M059J (cell line): ENCODE data around the gene ZBTB33. TPM values are rescaled to one million over a fixed set of nuclear protein-coding genes. Genes with fewer than 3 reads are reported as not detected.
A peak's percentile ranks its signal among the peaks of the same experiment; 100 is the strongest.

Experiments used
- DNase-seq: peaks from one replicate; pipeline ENCODE4 v3.0.0-alpha.2; 2012; ENCODE audit warnings: low read depth
- total RNA-seq: library from RNA; depleted of rRNA; stranded (reverse); fragments of >200 nt; shearing (Covaris generic); gene quantifications from 2 replicates; pipeline ENCODE4 v1.2.3, GENCODE V29; 2014

ZBTB33 gene
- total RNA-seq, 1 experiment from 2014 or later = 43.5 TPM

DNA sequence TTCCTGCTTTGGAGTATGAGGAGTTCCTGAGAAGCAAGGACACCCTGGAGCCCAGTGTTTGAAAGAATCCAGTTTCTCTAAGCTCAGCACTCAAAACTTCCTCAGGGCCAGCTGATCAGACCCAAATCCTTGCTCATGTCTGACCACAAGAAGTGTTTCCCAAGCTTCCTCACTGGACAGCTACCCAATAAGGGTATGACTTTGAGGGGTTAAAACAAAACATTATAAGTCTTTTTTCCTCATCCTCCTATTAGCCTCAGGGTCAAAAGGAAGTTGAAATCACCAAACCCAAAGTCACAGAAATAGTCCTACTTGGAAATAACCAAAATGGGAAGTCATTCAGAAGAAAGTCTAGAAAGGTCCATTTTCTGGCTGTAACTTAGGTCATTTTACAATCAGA, 13.7 kb downstream of the ZBTB33 start:
- peak; percentile 12 for DNase-seq

DNA sequence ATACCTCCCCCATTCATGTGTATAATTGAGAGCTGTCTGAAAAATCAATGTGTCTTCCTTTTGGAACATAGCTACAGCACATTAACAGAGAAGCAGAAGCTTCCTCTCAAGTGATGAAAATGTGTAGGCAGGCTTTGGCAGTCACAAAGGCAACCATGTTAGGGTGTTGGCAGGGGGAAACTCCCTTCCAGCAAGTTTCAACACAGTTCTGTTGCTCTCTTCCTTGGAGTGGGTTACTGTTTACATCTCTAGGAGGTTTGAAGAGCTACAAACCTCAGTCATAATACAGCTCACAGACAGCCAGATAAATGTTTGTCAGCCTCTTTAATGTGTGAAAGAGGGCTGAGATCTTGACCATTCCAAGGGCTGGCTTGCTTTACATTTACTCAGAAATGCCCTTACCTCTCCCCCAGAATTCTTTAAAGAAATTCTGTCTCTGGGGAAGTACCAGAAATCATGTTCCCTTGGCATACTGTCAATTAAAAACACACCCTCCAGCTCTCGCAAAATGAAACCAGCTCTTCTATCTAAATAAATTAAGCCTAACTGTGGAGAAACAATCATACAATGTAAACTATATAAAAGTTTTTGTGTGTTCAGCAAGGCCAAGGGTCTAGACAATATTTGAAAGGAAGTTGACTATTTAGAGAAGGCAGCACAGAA, 18.9 kb downstream of the ZBTB33 start:
- no peak for DNase-seq

DNA sequence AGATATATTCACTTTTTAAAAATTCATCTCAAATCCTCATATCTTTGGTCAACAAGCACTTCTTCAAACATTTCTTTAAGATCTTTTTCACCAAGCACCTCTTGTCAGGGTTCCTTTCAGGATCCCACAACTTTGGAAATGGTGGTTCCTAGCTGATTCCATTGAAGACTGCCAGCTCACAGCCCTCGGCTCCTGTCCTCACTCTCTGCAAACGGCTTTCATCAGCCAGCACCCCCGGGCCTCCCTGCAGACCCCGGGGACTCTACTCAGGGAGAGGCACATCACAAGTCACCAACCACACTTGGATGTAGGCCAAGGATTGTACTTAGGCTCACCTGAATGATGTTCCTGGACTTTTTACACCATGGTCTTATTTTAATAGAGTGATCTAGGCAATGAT, 20.0 kb downstream of the ZBTB33 start:
- no peak for DNase-seq

DNA sequence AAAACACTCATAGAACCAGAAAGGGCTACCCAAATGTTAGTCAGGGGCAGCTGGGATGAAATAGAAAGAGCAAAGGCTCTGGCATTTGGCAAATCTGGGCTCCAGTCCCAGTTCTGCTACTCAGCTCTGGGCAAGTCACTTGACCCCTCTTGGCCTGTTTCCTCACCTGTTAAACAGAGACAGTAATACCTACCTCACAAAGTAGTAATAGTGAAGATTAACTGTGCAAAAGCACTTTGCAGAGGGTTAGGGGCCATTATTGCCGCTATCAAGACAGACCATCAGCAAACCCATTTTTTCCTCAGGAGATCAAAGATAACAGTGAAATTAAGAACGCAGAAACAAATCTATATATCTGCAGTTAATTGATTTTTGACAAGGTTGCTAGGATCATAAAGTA, 20.6 kb downstream of the ZBTB33 start:
- no peak for DNase-seq

DNA sequence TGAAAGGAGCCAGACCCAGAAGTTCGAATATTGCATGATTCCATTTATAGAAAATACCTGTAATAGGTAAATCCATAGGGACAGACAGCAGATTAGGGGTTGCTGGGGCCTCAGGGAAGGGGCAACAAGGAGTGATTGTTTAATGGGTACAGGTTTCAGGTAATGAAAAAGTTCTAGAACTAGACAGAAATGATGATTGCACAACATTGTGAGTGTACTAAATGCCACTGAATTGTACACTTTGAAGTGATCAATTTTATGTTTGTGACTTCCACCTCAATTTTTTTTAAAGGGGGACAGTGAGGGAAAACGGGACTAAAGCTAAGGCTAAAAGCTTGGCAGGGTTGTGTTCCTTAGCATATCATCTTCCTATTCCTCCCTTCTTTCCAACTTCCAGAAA, 23.5 kb downstream of the ZBTB33 start:
- DNase-seq = no peak

DNA sequence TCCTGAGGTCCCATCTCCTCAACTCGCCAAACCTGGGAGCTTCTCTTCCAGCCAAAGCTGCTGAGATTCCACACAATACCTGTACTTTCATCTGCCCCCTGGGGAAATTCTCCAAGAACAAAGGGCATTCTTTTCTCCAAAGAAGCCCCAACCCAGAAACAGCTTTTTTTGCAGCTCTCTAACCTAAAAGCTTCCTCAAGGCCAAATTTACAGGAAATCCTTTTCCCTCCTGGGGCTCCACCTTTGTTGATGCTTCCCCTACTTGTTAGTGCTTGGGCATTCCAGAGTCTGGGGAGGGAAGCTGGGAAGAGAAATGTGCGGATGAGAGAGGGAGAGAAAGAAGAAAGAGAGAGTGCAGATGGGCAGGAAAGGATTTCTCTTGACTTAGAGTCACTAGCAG, 24.3 kb downstream of the ZBTB33 start:
- no peak for DNase-seq

DNA sequence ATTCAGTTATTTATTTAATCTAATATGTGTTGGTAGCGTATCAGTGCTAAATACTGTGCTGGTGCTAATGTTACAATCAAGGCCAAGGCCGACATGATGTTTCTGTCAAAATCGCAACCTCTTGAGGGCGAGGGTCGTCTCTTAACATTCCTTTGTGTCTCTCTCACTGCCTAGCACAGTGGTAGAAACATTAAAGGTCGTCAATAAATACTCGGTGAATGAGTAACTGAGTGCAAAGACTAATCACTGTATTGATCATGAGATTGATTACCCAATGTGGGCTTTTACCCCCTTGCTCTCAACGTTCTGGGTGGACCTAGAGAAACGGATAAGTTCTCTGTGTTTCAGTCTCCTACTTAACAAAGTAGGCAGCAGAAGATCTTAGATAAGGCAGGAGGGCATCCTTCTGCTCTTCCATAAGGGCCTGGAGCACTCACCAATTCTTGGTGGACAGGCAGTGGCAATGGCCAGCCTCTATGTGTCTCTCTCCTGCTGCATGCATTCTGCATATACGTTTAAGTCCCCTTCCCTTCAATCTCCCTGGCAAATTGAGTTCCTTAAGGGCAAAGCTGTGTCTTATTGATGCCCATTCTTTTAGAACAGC, 30.5 kb downstream of the ZBTB33 start:
- DNase-seq = no peak

DNA sequence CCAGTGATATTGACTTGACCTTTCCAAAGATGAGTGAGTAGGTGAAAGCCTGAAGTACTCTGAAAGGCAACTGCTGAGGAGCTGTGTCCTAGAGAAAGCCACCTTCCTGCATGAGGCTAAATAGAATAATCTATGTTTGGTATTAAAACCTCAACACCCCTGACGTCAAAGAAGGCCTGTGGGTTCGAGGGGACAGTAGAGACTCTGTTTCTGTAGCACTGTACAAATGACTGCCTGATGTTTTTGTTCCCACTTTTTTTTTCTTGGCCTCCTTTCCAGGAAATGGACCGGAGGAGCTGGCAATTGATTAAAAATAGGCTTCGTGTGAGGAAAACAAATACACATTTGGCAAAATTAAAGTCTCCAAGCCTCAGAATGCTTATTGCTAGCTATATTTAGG, 31.1 kb downstream of the ZBTB33 start:
- DNase-seq = no peak

DNA sequence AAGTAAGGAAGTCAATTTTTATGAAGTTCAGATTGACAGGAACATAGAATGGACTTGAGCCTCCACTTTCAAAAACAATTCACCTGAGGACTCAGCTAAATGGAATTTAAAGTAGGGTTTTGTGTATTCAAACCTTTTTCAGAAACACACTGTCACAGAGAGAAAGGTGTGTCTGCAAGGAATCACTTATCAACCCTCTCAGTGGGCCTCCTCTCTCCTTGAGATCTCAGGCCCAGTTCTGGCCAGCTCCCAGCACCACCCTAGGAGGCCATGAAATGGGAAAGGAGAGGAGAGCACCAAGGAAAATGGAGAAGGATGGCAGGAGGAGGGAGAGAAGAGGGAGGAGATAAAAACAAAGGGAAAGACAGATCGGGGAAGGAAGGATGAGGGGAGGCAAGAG, 32.1 kb downstream of the ZBTB33 start:
- DNase-seq = no peak

DNA sequence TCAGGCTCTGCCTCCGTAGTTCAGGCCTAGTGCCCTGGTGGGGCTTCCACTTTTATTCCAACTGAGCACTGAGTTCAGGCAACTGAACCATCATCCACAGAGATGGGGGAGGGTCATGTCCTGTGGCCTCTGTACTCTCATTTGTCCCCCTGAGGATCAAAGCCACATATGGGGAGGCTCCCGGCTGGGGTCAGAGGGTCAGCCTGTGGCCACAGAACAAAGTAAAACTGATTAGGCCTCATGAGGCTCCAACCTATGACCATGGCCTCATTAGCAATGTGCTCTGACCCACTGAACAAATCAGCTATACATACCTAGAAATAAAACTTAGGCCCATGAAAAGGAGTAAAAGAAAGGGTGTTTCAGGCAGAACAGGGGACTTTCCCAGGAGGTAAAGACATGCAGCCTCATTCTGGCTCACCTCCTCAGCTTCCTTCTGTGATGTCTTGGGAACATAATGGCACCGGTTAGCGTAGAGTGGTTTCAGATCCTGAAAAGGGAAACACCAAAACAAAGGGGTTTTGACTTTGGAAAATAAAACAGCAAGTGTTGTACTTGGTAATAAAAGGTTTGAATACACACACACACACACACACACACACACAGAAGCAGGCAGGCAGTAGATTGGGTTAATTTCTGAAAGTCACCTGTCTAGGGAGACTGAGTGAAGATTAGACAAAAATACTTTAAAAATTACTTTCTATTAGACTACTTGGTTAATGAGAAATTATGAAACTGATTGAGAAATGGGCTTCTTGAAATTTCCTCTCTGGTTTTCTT, 36.3 kb downstream of the ZBTB33 start:
- no peak for DNase-seq

DNA sequence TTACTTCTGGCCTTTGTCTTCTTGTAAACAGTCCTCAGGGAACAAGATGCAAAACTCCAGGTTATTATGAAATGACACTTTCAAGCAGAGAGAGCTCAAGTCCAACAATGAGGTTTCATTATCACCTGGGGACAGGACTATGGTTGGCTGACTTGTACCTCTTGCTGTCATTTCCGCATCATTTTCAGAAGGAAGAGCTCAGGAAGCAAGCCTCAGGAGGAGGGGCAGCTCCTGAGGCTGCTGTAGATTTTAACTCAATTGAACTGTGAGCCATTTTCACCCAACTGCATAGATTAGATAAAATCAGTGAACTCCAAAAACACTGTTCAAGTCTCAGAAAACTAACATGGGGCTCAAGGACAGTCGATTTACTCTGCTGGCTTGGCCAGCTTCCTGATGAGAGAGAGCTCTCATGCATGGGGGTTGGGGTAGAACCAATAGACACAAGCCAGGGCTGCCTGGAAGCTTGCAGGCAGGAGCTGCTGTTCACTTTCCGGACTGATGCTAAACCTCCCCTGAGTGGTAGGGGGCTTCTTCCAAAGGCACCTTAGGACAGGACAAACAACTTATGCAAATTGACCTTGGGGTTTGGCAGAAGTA, 37.0 kb downstream of the ZBTB33 start:
- no peak for DNase-seq

DNA sequence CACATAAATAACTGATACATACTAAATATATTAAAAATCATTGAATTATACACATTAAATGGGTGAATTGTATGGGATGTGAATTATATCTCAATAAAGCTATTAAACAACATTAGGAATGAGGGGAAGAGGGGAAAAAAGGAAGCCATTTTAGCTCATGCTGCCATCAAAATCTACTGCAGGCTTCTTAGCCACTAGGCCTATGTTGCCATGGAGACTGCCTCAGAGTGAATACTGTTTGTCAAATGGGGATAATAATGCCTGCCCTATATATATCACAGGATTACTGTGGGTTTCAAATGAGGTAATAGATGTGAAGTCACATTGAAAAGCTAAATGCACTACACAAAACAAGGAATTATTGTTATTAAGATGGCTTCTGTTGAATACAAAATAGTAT, 39.5 kb downstream of the ZBTB33 start:
- DNase-seq = no peak

DNA sequence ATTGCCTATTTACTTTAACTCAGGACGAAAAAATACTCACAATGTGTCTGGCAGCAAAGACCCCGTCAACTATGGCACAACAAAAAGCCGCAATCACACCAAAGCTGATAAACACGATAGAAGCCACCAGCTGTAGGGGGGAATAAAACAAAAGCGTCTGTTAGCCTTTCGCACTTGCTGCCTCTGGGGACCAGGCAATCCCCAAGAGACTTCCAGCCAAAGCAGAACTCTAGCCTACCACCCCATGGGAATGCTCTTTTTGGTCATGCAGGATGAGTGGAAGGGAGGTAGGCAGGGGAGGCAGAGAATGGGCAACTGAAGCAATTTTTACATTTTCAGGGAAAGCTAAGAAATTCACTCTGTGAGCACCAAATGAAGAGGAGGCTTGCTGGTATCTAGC, 40.6 kb downstream of the ZBTB33 start:
- no peak for DNase-seq

DNA sequence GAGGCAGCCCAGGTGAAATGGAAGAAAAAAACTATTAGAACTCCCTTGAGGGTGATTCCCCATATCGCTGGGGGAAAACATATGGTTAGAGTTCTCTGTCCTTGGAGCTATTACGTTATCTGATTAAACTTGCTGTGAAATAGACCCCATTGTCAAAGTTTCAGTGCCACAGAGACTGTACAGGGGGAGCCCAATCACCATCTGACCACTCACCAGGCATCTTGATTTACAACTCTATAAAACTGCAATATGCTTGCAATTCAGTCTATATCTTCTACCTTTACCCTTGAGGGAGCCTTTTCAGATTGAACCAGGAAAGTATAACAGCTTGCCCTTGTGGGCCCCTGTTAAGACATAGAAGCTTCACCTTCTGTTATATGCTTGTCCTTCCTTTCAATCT, 42.4 kb downstream of the ZBTB33 start:
- DNase-seq = no peak

DNA sequence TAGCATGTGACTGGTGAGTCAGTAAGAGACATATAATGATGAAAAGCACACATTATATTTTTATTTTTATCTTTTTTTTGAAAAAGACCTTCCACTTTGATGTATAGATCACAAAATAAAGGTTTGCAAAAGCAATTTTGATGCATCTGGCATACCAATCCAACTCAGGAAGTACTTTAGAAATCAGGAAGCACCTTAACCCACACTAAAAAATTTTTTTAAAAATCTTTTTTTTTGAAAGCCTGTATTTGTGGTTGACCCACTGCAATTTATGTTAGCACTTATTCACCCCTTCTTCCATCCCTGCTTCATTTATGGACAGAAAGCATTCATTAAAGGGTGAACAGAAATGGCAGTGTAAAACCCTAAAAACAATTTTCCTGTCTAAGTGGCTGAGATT, 44.0 kb downstream of the ZBTB33 start:
- no peak for DNase-seq

DNA sequence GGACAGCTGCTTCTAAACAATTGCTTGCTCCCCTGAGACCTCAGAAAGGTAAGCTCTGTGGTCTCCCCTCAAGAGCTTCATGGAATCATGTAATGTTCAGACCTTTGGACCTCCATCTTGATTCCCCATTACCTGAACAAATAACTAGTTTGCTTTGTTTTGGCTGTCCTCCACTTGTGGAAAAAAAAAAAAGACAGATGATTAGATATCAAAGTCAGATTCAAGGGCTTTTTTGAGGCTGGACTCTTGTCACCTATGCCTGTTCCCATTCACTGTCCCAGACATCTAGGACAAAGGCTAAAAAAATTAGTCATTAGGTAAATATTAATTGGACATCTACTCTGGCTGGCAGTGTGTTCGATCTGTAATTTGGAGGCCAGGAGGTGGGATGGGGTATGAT, 47.3 kb downstream of the ZBTB33 start:
- DNase-seq = no peak

DNA sequence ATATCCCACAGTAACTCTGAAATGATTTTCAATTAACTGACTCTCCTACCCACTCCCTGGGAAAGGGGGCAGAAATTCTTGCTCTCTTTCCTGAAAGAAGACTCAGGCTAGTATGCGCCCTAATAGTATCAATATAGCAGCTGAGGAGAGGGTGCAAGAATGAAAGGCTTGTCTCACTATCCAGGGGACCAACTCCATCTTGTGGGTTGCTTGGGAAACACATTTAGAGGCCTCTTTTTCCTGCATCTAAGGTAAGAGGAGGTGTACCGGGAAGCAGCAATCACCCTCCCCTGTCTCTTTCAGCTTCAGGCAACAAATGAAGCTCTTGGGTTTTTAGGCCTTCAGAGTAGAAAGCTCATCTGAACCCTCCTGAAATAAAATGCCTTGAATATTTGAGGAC, 49.3 kb downstream of the ZBTB33 start:
- peak; percentile 42 for DNase-seq

DNA sequence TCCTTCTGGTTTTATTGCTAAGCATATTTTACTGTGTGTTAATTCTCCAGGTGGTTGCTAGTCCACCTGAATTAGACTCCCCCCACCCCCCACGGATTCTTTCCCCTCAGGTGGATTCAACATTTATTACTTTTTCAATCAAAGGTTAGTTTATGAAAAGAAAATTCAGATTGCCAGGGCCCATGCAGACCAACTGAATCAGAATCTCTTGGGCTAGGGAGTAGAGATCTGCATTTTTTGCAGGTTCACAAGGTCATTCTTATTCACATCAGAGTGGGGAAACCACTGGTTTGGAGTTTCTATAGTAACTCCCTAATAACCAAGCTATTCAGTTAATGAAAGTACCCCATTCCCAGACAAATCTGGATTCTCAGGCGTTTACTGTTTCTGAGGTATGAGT, 50.9 kb downstream of the ZBTB33 start:
- peak; percentile 14 for DNase-seq

DNA sequence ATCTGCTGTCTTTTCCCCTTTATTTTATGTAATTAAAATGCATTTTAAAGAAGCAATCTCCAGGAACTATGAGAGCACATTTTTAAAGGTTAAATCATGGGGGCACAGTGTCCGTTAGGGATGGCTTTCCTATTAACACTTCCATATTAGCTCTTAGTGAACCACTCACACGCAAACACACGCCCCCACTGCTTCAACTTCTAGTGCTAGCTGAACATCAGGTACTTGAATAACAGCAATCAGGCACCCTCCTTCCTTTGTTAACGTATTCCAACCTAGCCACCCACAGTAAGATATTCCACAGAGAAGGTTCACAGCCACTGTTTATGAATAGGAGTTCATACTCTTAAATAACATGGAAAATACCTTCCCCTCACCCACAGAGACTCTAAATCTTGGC, 51.3 kb downstream of the ZBTB33 start:
- no peak for DNase-seq

DNA sequence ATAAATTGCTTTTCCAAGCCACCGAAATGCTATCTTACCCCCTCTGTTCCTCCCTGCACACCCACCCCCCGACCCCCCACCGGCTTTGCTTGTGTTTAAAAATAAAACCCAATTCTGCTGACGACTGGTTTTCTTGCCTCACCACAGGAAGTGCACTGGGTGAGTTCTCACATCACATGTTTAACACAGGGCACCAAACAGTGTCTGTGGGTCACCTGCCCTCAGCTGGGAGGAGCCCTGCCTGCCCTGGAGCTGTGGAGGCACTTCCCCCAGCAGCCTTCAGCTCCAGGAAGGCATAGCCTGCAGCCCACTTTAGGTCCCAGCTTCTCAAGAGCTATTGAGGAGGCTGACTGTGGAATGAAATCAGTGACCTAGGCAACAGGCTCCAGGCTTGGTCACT, 51.8 kb downstream of the ZBTB33 start:
- peak; percentile 73 for DNase-seq

DNA sequence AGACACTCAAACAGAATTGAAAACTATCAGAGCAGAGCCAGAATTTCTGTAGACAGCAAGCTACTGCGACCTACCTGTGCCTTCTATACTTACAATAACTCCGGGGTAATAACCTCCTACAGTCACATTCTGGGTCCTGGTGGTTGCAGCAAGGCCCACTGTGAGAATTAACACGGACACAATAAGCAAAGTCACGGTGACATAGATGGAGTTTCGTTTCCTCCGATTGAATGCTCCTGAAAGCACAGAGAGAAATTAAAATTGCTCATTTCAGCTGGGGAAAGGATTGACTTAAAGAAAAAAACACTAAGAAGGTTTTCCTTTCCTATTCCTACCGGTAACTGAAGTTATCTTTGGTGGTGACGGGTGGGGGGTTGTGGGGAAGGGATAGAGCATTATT, 53.6 kb downstream of the ZBTB33 start:
- DNase-seq = no peak

DNA sequence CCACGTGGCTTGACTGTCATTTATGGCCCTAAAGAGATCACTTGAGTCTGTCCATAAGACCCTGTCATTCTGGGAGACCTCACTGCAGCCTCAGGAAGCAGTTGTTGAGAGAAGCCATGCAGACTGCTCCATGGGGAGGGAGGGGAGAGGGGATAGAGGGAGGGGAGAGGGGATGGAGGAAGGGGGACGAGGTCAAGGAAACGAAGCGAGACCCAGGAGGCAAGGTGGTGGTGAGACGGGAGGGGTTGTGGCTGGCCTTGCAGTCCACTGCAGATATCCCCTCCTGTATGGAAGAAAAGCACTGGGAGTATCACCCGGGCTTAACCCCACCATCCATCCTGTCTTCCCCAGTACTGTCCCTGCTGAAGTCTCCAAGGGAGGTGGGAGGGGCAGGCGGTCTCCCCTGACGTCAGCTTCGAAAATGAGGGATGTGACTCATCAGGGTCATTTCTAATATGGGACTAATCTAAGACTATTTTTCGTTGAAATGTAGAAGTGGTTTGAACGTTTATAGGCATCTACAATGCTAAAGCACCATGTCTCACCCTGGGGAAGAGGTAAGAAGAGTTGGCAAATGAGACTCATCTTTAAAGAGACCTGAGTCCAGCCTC, 55.0 kb downstream of the ZBTB33 start:
- peak; percentile 67 for DNase-seq
